ENCODE results near the gene GRAMD4. TPM values are rescaled to one million over a fixed set of nuclear protein-coding genes. Genes with fewer than 3 reads are reported as not detected.

The GRAMD4 gene
- total and polyA plus RNA-seq, 2 experiments from 2014 or later: 21.8 to 31.0 TPM

GRCh38 chr22:46687048-46687444 is 66.9 kb downstream of the GRAMD4 start:
- no peak overlapping the region for H2AFZ ChIP-seq
- H3K9me2 ChIP-seq (replicated peaks; ENCODE audit: insufficient read depth): no peaks in the 10 kb centered on the region
- no peaks in the 10 kb centered on the region for H3K79me2 ChIP-seq
- H3K4me2 ChIP-seq: no peak overlapping the region
- no peak for TF ChIP-seq EZH2 (IDR thresholded peaks at IDR 0.05; ENCODE audit: borderline replicate concordance)
- no peak for TF ChIP-seq EZH2phosphoT487 (IDR thresholded peaks at IDR 0.05; ENCODE audit: low read depth, severe bottlenecking, unreplicated experiment)
- TF ChIP-seq, protein P1, sequence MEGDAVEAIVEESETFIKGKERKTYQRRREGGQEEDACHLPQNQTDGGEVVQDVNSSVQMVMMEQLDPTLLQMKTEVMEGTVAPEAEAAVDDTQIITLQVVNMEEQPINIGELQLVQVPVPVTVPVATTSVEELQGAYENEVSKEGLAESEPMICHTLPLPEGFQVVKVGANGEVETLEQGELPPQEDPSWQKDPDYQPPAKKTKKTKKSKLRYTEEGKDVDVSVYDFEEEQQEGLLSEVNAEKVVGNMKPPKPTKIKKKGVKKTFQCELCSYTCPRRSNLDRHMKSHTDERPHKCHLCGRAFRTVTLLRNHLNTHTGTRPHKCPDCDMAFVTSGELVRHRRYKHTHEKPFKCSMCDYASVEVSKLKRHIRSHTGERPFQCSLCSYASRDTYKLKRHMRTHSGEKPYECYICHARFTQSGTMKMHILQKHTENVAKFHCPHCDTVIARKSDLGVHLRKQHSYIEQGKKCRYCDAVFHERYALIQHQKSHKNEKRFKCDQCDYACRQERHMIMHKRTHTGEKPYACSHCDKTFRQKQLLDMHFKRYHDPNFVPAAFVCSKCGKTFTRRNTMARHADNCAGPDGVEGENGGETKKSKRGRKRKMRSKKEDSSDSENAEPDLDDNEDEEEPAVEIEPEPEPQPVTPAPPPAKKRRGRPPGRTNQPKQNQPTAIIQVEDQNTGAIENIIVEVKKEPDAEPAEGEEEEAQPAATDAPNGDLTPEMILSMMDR (IDR thresholded peaks at IDR 0.05; ENCODE audit: poor library complexity): no peak
- H3K4me3 ChIP-seq: no peak overlapping the region
- no peak overlapping the region for H3K27ac ChIP-seq
- H3K27me3 ChIP-seq: no peaks in the 10 kb centered on the region
- no peaks in the 10 kb centered on the region for H3K4me1 ChIP-seq (ENCODE audit: insufficient read depth)
- 97% methylated on average over 15 of the region's 15 CpGs for WGBS (ENCODE audit: low lambda C conversion rate, missing lambda C conversion rate)
- no peaks in the 10 kb centered on the region for H4K20me1 ChIP-seq (ENCODE audit: insufficient read depth, poor library complexity, severe bottlenecking)
- H3K36me3 ChIP-seq (replicated peaks; ENCODE audit: insufficient read depth, low read depth): no peaks in the 10 kb centered on the region
- DNase-seq (ENCODE audit: low spot score): no peak
- no peaks in the 10 kb centered on the region for H3K9me3 ChIP-seq (ENCODE audit: low read depth)

GRCh38 chr22:46687460-46687859 is 67.3 kb downstream of the GRAMD4 start:
- H3K79me2 ChIP-seq: no peaks in the 10 kb centered on the region
- no peaks in the 10 kb centered on the region for H3K4me1 ChIP-seq (ENCODE audit: insufficient read depth)
- no peak overlapping the region for H3K27ac ChIP-seq
- no peaks in the 10 kb centered on the region for H3K27me3 ChIP-seq
- no peaks in the 10 kb centered on the region for H3K36me3 ChIP-seq (replicated peaks; ENCODE audit: insufficient read depth, low read depth)
- WGBS (ENCODE audit: low lambda C conversion rate, missing lambda C conversion rate): 93% methylated on average over 15 of the region's 15 CpGs
- no peak overlapping the region for H2AFZ ChIP-seq
- no peak for DNase-seq (ENCODE audit: low spot score)
- no peaks in the 10 kb centered on the region for H4K20me1 ChIP-seq (ENCODE audit: insufficient read depth, poor library complexity, severe bottlenecking)
- H3K4me2 ChIP-seq: no peak overlapping the region
- H3K9me2 ChIP-seq (replicated peaks; ENCODE audit: insufficient read depth): no peaks in the 10 kb centered on the region
- TF ChIP-seq EZH2phosphoT487 (IDR thresholded peaks at IDR 0.05; ENCODE audit: low read depth, severe bottlenecking, unreplicated experiment): no peak
- no peak for TF ChIP-seq EZH2 (IDR thresholded peaks at IDR 0.05; ENCODE audit: borderline replicate concordance)
- TF ChIP-seq, protein P1 (IDR thresholded peaks at IDR 0.05; ENCODE audit: poor library complexity): no peak
- no peak overlapping the region for H3K4me3 ChIP-seq
- H3K9me3 ChIP-seq (ENCODE audit: low read depth): no peaks in the 10 kb centered on the region

- H3K36me3 ChIP-seq (replicated peaks; ENCODE audit: insufficient read depth, low read depth): no peaks in the 10 kb centered on the region
- H3K79me2 ChIP-seq: no peaks in the 10 kb centered on the region
- H3K4me3 ChIP-seq: no peak overlapping the region
- no peak for DNase-seq (ENCODE audit: low spot score)
- H3K9me2 ChIP-seq (replicated peaks; ENCODE audit: insufficient read depth): no peaks in the 10 kb centered on the region
- H2AFZ ChIP-seq: no peak overlapping the region
- no peak overlapping the region for H3K27ac ChIP-seq
- H3K4me1 ChIP-seq (ENCODE audit: insufficient read depth): no peaks in the 10 kb centered on the region
- H3K27me3 ChIP-seq: no peaks in the 10 kb centered on the region
- 93% methylated on average over 11 of the region's 11 CpGs for WGBS (ENCODE audit: low lambda C conversion rate, missing lambda C conversion rate)
- no peaks in the 10 kb centered on the region for H3K9me3 ChIP-seq (ENCODE audit: low read depth)
- H4K20me1 ChIP-seq (ENCODE audit: insufficient read depth, poor library complexity, severe bottlenecking): no peaks in the 10 kb centered on the region
- TF ChIP-seq EZH2 (IDR thresholded peaks at IDR 0.05; ENCODE audit: borderline replicate concordance) (no peak), EZH2phosphoT487 (IDR thresholded peaks at IDR 0.05; ENCODE audit: low read depth, severe bottlenecking, unreplicated experiment) (no peak)
- TF ChIP-seq, protein P1 (IDR thresholded peaks at IDR 0.05; ENCODE audit: poor library complexity): no peak
- no peak overlapping the region for H3K4me2 ChIP-seq
These were observed 68.8 kb downstream of the GRAMD4 start for GRCh38 chr22:46688949-46689348.

DNA sequence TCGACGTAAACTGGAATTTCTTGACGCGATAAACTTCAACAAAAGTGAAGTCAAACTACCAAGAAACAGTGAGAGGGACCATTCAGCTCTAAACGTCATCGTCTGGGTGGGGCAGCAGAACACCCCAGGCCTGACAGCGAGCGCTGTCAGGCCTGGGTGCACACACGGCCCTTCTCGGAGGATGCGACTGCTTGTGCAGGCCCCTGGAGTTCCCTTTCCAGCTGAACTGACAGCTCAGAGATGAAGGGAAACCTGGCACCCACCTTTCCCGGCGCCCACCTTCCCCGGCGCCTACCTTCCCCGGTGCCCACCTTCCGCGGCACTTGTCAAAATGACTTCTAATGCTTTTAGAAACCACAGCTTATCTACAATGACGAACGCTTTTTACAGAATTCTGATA is 70.0 kb downstream of the GRAMD4 start:
- no peaks in the 10 kb centered on the region for H3K27me3 ChIP-seq
- TF ChIP-seq EZH2 (IDR thresholded peaks at IDR 0.05; ENCODE audit: borderline replicate concordance) (no peak), EZH2phosphoT487 (IDR thresholded peaks at IDR 0.05; ENCODE audit: low read depth, severe bottlenecking, unreplicated experiment) (no peak)
- TF ChIP-seq, protein P1 (IDR thresholded peaks at IDR 0.05; ENCODE audit: poor library complexity): no peak
- no peaks in the 10 kb centered on the region for H3K4me1 ChIP-seq (ENCODE audit: insufficient read depth)
- no peaks in the 10 kb centered on the region for H3K9me2 ChIP-seq (replicated peaks; ENCODE audit: insufficient read depth)
- H3K4me2 ChIP-seq: no peak overlapping the region
- no peaks in the 10 kb centered on the region for H3K9me3 ChIP-seq (ENCODE audit: low read depth)
- H3K36me3 ChIP-seq (replicated peaks; ENCODE audit: insufficient read depth, low read depth): no peaks in the 10 kb centered on the region
- no peak for DNase-seq (ENCODE audit: low spot score)
- H3K4me3 ChIP-seq: no peak overlapping the region
- WGBS (ENCODE audit: low lambda C conversion rate, missing lambda C conversion rate): 97% methylated on average over 20 of the region's 20 CpGs
- no peak overlapping the region for H3K27ac ChIP-seq
- H2AFZ ChIP-seq: no peak overlapping the region
- H3K79me2 ChIP-seq: no peaks in the 10 kb centered on the region
- H4K20me1 ChIP-seq (ENCODE audit: insufficient read depth, poor library complexity, severe bottlenecking): no peaks in the 10 kb centered on the region
